Esophagus muscularis mucosa (tissue), 2 donors: ENCODE data around the gene ZNF184.

Experiments used
- EP300 ChIP-seq: sonication (generic); formaldehyde crosslinking; IDR thresholded peaks from one replicate; pipeline ENCODE4 v1.6.1; 2017; ENCODE audit warnings: antibody characterized with exemption
- POLR2A ChIP-seq: fragments of 450-650 bp; IDR thresholded peaks from one replicate; pipeline ENCODE4 v1.6.1; 2017; ENCODE audit warnings: antibody characterized with exemption, moderate library complexity, mild to moderate bottlenecking, low read depth

DNA sequence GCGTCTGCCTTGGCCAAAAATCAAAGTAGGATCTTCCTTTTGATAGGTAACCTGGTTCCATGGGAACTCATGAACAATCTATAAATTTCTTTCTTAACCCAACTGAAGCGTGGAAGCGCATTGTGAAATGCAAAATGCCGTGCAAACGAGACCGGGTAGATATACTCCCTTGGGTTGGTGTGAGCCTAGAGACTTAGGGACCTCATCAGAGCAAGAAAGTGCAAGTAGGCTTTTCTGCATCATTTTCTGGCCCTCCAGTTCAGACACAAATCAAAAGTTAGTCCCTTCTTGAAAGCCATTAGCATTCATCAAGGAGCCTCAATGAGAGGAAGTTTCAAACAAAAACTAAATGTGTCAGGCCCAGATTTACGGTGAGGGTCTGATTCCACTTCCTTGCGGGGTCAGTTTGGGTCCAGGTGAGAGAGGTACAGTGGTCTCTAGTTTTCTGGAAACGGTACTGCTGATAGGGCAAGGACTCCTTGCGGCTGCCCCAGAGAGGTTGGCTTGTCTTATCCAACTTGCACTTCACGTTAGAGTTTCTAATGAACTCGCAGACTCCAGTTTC lies 5.3 kb upstream of the ZNF184 start:
- TF ChIP-seq POLR2A (no peak), EP300 (peak; percentile 6)
